Spleen (tissue), 11 donors: ENCODE measurements around the gene LSAMP. TPM values are rescaled to one million over a fixed set of nuclear protein-coding genes. Genes with fewer than 3 reads are reported as not detected.
"Not testable (repeated sequence)": the region's sequence is repeated elsewhere in the genome, so short reads cannot be mapped to it uniquely, and the experiment has no call there.

Experiments
- DNase-seq: peaks from one replicate; pipeline ENCODE4 v3.0.0-alpha.2; 2020
- H3K27ac ChIP-seq, 8 donors: fragments of 200-600 bp; sonication (generic) in 7 of 8; 1 replicate in 4 of 8; 2 replicates in 4 of 8; pipeline versions ENCODE4 v1.5.0 to v1.8.0; 2016 to 2021; ENCODE audit warnings: inconsistent platforms in 4 of 8, mild to moderate bottlenecking in 4 of 8, moderate library complexity in 1 of 8
- H3K27me3 ChIP-seq, 7 donors: fragments of 200-600 bp; sonication (generic) in 6 of 7; replicated peaks in 1 of 7; 1 replicate in 4 of 7; 2 replicates in 3 of 7; pipeline versions ENCODE4 v1.5.0 to v1.8.0; 2016 to 2021; ENCODE audit warnings: inconsistent platforms in 3 of 7, mild to moderate bottlenecking in 1 of 7
- H3K36me3 ChIP-seq, 6 donors: fragments of 200-600 bp; sonication (generic) in 5 of 6; 1 replicate in 4 of 6; 2 replicates in 2 of 6; pipeline versions ENCODE4 v1.5.0 to v1.8.0; 2016 to 2021; ENCODE audit warnings: inconsistent platforms in 2 of 6
- H3K4me1 ChIP-seq, 6 donors: fragments of 200-600 bp; sonication (generic) in 5 of 6; 1 replicate in 3 of 6; 2 replicates in 3 of 6; pipeline versions ENCODE4 v1.5.0 to v1.8.0; 2016 to 2021; ENCODE audit warnings: inconsistent platforms in 3 of 6
- H3K4me3 ChIP-seq, 8 donors: fragments of 200-600 bp; sonication (generic) in 7 of 8; 1 replicate in 4 of 8; 2 replicates in 4 of 8; pipeline versions ENCODE4 v1.5.0 to v1.8.0; 2016 to 2021; ENCODE audit warnings: inconsistent platforms in 4 of 8, mild to moderate bottlenecking in 4 of 8, moderate library complexity in 2 of 8
- H3K9me3 ChIP-seq, 8 donors: fragments of 200-600 bp; sonication (generic) in 7 of 8; 1 replicate in 4 of 8; 2 replicates in 4 of 8; pipeline versions ENCODE4 v1.5.0 to v1.8.0; 2016 to 2021; ENCODE audit warnings: inconsistent platforms in 4 of 8
- CTCF ChIP-seq, 11 experiments: fragments of 200-600 bp in 7 of 11; fragments of 450-650 bp in 4 of 11; sonication (generic) in 4 of 11; IDR thresholded peaks in 8 of 11; conservative IDR thresholded peaks in 3 of 11; 1 replicate in 7 of 11; 2 replicates in 4 of 11; pipeline versions ENCODE4 v1.4.0 to v1.8.0; 2016 to 2021; ENCODE audit warnings: antibody characterized with exemption in 11 of 11, inconsistent platforms in 4 of 11, mild to moderate bottlenecking in 1 of 11
- POLR2A ChIP-seq, 3 donors: fragments of 450-650 bp; IDR thresholded peaks; one replicate each; pipeline ENCODE4 v1.5.1; 2017; ENCODE audit warnings: antibody characterized with exemption in 3 of 3, mild to moderate bottlenecking in 1 of 3
- POLR2AphosphoS5 ChIP-seq, 3 donors: sonication (generic); formaldehyde crosslinking; IDR thresholded peaks; one replicate each; pipeline ENCODE4 v1.5.1; 2017; ENCODE audit warnings: antibody characterized with exemption in 3 of 3
- WGBS, 5 donors: extraction: QIAGEN DNeasy Blood & Tissue Kit in 3 of 5; methylation state at CpG; one replicate each; pipeline versions ENCODE4 v1.1.5 to v1.1.7; 2013 to 2018; 5-methylcytosine and 5-hydroxymethylcytosine counted together
- intact Hi-C: fragments of 100-400 bp; cut with DNase I; formaldehyde crosslinking; loops from one replicate; pipeline ENCODE4 v1.15.0; 2023; ENCODE audit warnings: low total_unique reads
- polyA plus RNA-seq, 3 donors: library from polyadenylated mRNA; stranded (reverse); fragments of 200-250 nt; gene quantifications; one replicate each; pipeline ENCODE4 v1.2.1, GENCODE V29; 2013
- total RNA-seq, 7 donors: library from RNA; depleted of rRNA in 3 of 7; stranded (reverse); fragments of >200 nt in 3 of 7; fragmentation: NEBNext Ultra II Directional in 4 of 7; extraction: Animal tissue kit (Norgen Biotek cat#: 25700) in 4 of 7; gene quantifications; one replicate each; pipeline versions ENCODE4 v1.1.0 to v1.2.1, GENCODE V29; 2016 to 2021
- donor health status: healthy with polysubstance abuse.
- donor health status: DM: no; HTN: no; CAD: no; lungs with moderate emphysema.
- donor health status: DM: no; HTN: no; CAD: no.
- donor health status: Bipolar disorder and iron deficiency.
- donor health status: healthy.
- donor health status: DM: no; HTN: no; CAD: no.
- donor health status: DM: yes; HTN: yes; CAD: no.

LSAMP gene
- total and polyA plus RNA-seq, 10 donors = 0.45 to 6.8 (median 1.3) TPM

- peaks cover 0 to 4% (median 0%) of the 10 kb centered on the region in 7 donors for H3K27me3 ChIP-seq
- no peak for DNase-seq
- no peaks in the 10 kb centered on the region for H3K36me3 ChIP-seq
- TF ChIP-seq POLR2AphosphoS5 (IDR thresholded peaks at IDR 0.05) (no peak), CTCF (IDR thresholded peaks at IDR 0.05 in 8 of 11, conservative IDR thresholded peaks at IDR 0.05 in 3 of 11) (no peak), POLR2A (IDR thresholded peaks at IDR 0.05) (no peak)
- no peak overlapping the region for H3K27ac ChIP-seq
- no peaks in the 10 kb centered on the region for H3K9me3 ChIP-seq
- peaks cover 0 to 9% (median 0%) of the 10 kb centered on the region in 6 donors for H3K4me1 ChIP-seq
- WGBS, 5 donors = 88 to 100% (median 94%) methylated on average over 1 of the region's 1 CpG
- H3K4me3 ChIP-seq = no peak overlapping the region
- intact Hi-C loops = no loop called here
These were observed 641.6 kb downstream of the LSAMP start for GRCh38 chr3:115803661-115804060.

- DNase-seq = no peak
- H3K4me3 ChIP-seq = no peak overlapping the region
- H3K9me3 ChIP-seq = no peaks in the 10 kb centered on the region
- no peaks in the 10 kb centered on the region for H3K36me3 ChIP-seq
- 70 to 91% (median 83%) methylated on average over 4 of the region's 4 CpGs for WGBS, 5 donors
- peaks cover 0 to 4% (median 0%) of the 10 kb centered on the region in 7 donors for H3K27me3 ChIP-seq
- intact Hi-C loops = no loop called here
- no peak overlapping the region for H3K27ac ChIP-seq
- H3K4me1 ChIP-seq = peaks cover 0 to 8% (median 0%) of the 10 kb centered on the region in 6 donors
- TF ChIP-seq CTCF (IDR thresholded peaks at IDR 0.05 in 8 of 11, conservative IDR thresholded peaks at IDR 0.05 in 3 of 11) (no peak), POLR2AphosphoS5 (IDR thresholded peaks at IDR 0.05) (no peak), POLR2A (IDR thresholded peaks at IDR 0.05) (no peak)
These were observed 644.7 kb downstream of the LSAMP start for GRCh38 chr3:115800489-115801075.

- H3K4me1 ChIP-seq, H3K36me3 ChIP-seq, H3K27ac ChIP-seq, H3K27me3 ChIP-seq, H3K4me3 ChIP-seq, intact Hi-C loops, DNase-seq, H3K9me3 ChIP-seq: not testable (repeated sequence)
- 83 to 98% (median 89%) methylated on average over 7 of the region's 7 CpGs for WGBS, 5 donors
These were observed 645.2 kb downstream of the LSAMP start for GRCh38 chr3:115800065-115800464.

GRCh38 chr3:115792206-115792955 lies 652.9 kb downstream of the LSAMP start:
- TF ChIP-seq POLR2AphosphoS5 (IDR thresholded peaks at IDR 0.05) = no peak
- no peak for TF ChIP-seq CTCF (IDR thresholded peaks at IDR 0.05 in 8 of 11, conservative IDR thresholded peaks at IDR 0.05 in 3 of 11)
- no peak for TF ChIP-seq POLR2A (IDR thresholded peaks at IDR 0.05)
- 23 to 37% (median 30%) methylated on average over 6 of the region's 6 CpGs for WGBS, 5 donors
- H3K4me1 ChIP-seq = peaks cover 0 to 8% (median 0%) of the 10 kb centered on the region in 6 donors
- H3K27ac ChIP-seq = no peak overlapping the region
- H3K36me3 ChIP-seq = no peaks in the 10 kb centered on the region
- no peaks in the 10 kb centered on the region for H3K9me3 ChIP-seq
- DNase-seq = no peak
- intact Hi-C loops = no loop called here
- no peak overlapping the region for H3K4me3 ChIP-seq
- H3K27me3 ChIP-seq = peaks cover 0 to 11% (median 0%) of the 10 kb centered on the region in 7 donors

GRCh38 chr3:115791271-115792153 lies 653.8 kb downstream of the LSAMP start:
- H3K9me3 ChIP-seq, H3K27ac ChIP-seq, H3K36me3 ChIP-seq, H3K4me3 ChIP-seq, DNase-seq, intact Hi-C loops, H3K4me1 ChIP-seq: not testable (repeated sequence)
- H3K27me3 ChIP-seq = peaks cover 0 to 11% (median 0%) of the 10 kb centered on the region in 7 donors
- WGBS, 5 donors = 78 to 88% (median 84%) methylated on average over 45 to 55 of the region's 55 CpGs
